GM19468 (cell line): Measurements from ENCODE around the gene MFGE8.
"Not testable (repeated sequence)": the region's sequence is repeated elsewhere in the genome, so short reads cannot be mapped to it uniquely, and the experiment has no call there.

Experiments used
- ATAC-seq: cut with Tn5 transposase; IDR thresholded peaks from one replicate; pipeline ENCODE4 v1.9.1; 2021; ENCODE audit warnings: mild to moderate bottlenecking, moderate library complexity, moderate number of reproducible peaks; ENCODE audit not compliant: unreplicated experiment; ENCODE audit errors: extremely low read depth

MFGE8 gene, protein sequence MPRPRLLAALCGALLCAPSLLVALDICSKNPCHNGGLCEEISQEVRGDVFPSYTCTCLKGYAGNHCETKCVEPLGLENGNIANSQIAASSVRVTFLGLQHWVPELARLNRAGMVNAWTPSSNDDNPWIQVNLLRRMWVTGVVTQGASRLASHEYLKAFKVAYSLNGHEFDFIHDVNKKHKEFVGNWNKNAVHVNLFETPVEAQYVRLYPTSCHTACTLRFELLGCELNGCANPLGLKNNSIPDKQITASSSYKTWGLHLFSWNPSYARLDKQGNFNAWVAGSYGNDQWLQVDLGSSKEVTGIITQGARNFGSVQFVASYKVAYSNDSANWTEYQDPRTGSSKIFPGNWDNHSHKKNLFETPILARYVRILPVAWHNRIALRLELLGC

GRCh38 chr15:88913017-88913849 lies at the start of gene MFGE8:
TSS of gene MFGE8 (minus strand) at chr15:88913379. CDS start at chr15:88913319, 60 bp downstream.
- peak; percentile 39 for ATAC-seq

DNA sequence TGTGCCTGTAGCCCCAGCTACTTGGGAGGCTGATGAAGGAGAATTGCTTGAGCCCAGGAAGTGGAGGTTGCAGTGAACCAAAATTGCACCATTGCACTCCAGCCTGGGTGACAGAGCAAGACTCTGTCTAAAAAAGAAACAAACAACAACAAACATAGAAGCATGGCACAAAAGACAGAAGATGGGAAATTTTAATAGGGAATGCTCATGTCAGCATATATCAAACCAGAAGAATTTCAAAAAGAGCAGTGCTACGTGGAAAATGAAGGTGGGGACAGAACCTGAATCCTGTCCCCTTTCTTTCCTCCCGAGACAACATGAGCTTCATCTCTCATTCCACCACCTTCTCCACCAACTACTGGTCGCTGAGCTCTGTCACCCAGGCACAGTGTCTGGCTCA lies 46.3 kb upstream of the MFGE8 start:
- ATAC-seq = no peak

GRCh38 chr15:88956906-88957305 lies 43.7 kb upstream of the MFGE8 start:
- no peak for ATAC-seq

DNA sequence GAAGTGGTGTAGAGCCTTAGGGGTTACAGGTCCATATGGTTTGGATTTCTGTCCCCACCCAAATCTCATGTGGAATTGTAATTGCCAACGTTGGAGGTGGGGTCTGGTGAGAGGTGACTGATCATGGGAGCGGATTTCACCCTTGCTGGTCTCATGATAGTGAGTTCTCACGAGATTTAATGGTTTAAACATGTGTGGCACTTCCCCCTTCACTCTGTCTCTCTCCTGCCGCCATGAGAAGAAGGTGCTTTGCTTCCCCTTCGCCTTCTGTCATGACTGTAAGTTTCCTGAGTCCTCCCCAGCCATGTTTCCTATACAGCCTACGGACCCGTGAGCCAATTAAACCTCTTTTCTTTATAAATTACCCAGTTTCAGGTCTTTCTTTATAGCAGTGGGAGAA lies 43.1 kb upstream of the MFGE8 start:
- no peak for ATAC-seq

DNA sequence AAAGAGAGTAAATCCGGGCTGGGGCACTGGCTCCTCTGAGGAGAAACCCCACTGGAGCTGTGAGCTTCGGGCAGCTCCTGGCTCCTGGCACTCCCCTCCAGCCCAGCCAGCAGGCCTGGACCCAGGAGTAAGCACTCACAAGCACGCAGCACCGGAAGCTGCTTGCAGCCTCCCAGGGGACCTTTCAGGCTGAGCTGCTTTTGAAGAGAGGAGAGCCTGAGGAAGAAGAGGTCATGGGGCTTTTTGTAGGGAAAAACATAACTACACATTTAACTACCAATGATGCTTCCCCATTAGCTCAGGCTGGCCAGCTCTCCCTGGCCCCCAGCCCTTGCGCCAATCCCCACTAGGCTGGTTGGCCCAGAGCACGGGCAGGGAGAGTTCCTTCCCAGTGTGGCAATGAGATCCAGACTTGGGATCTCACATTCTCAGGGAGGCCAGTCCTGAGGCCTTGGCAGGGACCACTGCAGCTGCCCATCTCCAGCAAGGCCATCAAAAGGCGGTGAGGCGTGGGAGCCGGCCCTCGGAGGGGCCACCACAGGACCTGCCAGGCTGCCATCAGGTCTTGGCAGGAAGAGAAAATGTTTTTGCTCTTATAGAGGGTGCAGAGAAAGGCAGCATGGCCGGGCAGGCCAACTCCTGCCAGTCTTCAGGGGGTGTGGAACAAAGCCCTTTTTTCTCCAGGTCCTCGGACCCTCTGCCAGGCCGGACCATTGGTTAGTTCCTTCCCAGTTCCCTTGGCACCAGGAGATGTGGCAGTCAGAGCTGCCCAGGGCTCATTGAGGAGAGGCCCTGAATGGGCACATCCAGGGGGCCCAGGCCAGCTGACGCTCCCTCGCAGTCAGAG lies 41.5 kb upstream of the MFGE8 start:
- ATAC-seq = no peak

DNA sequence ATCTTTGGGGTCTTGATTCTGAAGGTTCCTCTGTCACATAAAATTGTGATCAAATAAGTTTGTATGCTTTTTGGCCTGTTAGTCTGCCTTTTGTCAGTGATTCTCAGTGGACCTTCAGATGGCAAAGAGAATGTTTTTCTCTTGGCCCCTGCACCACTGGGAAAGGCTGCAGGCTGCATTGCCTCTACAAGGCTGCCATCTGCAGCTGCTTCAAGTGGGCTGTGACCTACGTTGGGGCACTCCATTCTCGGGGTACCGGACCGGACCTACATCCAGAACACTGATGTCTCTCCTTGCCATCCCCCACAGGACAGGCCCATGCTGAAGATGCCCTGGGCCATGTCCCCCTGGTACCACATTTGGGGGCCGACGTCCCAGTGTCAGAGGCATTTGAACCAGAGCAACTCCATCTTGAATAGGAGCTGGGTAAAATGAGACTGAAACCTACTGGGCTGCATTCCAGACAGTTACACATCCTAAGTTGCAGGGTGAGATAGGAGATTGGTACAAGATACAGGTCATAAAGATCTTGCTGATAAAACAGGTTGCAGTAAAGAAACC lies 37.5 kb upstream of the MFGE8 start:
- no peak for ATAC-seq

GRCh38 chr15:88949734-88950400 lies 36.7 kb upstream of the MFGE8 start:
- peak; percentile 68 for ATAC-seq

GRCh38 chr15:88940110-88940675 lies 27.0 kb upstream of the MFGE8 start:
- no peak for ATAC-seq

- ATAC-seq = no peak
These were observed 26.3 kb upstream of the MFGE8 start for GRCh38 chr15:88939486-88939806.

- ATAC-seq = no peak
These were observed 25.8 kb upstream of the MFGE8 start for GRCh38 chr15:88938802-88939485.

DNA sequence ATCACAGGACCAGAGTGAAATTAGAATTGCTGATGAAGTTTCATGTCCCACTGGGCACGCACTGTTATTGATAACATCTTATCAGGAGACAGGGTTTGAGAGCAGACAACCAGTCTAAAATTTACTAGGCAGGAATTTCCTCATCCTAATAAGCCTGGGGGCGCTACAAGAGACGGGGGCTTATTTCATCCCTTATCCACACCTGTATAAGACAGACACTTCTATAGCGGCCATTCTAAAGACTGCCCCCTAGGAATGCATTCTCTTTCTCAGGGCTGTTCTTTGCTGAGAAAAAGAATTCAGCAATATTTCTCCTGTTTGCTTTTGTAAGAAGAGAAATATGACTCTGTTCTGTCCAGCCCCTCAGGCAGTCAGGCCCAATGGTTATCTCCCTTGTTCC lies 21.3 kb upstream of the MFGE8 start:
- ATAC-seq = not testable (repeated sequence)

DNA sequence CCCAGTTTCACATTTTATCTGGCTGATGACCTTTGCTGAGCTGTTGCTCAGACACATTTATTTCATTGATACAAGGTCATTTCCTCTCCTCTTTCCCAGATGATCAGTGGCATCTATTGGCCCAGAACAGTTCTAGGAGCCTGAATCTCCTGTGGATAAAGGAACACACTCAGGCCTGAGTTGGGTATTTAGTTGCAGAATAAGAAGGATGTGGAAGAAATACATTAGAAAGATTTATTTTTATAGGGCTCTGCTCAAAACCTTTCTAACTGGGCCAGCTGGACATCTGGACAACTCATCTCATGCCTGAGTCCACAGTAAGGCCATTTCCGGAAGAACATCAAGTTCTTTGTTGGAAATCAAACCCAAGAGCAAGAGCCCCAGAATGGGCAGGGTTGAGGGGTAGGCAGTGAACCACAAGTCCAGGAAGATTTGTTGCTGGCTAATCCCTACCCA lies 19.7 kb upstream of the MFGE8 start:
- no peak for ATAC-seq

- ATAC-seq = no peak
These were observed 19.2 kb upstream of the MFGE8 start for GRCh38 chr15:88932271-88932874.

GRCh38 chr15:88930579-88930978 lies 17.4 kb upstream of the MFGE8 start:
- ATAC-seq = no peak

GRCh38 chr15:88929358-88930098 lies 16.3 kb upstream of the MFGE8 start:
- not testable (repeated sequence) for ATAC-seq

DNA sequence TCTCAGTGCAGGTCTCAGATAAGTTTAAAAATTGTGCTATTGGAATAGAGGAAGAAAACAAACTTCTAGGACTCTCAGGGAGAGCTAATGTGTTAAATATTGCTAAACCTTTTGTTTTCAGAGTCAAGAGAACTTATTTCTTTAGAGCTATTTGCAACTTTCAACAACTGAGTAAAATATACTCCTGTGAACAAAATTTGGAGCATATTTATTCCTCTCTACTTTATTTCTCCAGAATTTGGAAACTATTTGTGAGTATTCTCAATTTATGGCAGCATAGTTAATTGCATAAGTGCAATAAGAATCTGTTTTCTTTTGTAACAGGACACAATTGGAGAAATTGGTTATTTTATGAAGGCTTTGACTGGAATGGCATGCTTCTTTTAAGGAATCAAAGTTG lies 15.0 kb upstream of the MFGE8 start:
- not testable (repeated sequence) for ATAC-seq

- not testable (repeated sequence) for ATAC-seq
These were observed 12.5 kb upstream of the MFGE8 start for GRCh38 chr15:88925648-88926047.
